SK-N-DZ (cell line): ENCODE data around the gene OPN3.

Source experiments
- DNase-seq: peaks from one replicate; pipeline ENCODE4 v3.0.0-alpha.2; 2015; ENCODE audit warnings: low spot score

Gene OPN3

GRCh38 chr1:241645199-241645598, 5.0 kb upstream of the OPN3 start:
- no peak for DNase-seq

- no peak for DNase-seq
Measured at GRCh38 chr1:241644259-241644658, 4.1 kb upstream of the OPN3 start.

DNA sequence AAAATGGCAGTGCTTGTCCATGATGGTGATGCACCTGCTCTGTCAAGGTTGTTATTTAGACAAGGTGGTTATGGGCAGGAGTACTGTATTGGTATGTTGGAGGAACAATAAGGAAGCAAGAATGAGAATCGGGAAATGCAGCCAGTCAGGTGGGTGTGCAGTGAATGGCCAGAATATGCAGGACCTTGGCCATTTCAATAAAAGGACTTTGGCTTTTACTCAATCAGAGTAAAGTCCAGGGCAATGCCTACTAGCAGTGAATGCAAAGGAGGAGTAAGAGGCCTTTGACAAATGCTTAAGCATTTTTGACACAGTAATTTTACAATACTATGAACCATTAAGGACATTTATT, 2.4 kb upstream of the OPN3 start:
- DNase-seq: no peak

GRCh38 chr1:241641773-241642592, 1.8 kb upstream of the OPN3 start:
- DNase-seq: no peak

- no peak for DNase-seq
Measured at GRCh38 chr1:241640867-241641622, 876 bp upstream of the OPN3 start.

DNA sequence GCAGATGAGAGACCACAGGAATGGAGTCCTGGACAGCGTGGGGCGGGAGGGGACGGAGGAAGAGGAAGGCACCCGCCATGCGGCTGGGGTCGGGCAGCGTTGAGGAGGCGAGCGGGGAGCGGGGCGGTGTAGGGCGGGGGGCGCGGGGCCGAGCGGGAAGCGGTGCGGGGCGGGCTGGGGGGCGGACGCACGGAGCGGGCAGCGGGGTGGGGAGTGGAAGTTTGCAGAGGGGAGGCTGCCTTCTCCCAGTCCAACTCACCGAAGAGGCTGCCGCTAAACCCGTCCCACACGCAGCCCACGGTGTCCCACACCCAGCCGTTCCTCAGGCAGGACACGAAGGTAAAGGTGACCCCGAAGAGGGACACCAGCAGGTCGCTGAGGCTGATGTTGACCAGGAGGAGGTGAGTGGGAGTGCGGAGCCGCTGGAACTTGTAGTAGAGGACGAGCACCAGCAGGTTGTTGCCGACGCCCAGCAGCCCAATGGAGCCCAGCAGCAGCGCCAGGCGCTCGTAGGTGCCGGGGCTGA, 483 bp downstream of the OPN3 start:
- peak; percentile 55 for DNase-seq

GRCh38 chr1:241638909-241639622, 1.1 kb downstream of the OPN3 start:
- DNase-seq: no peak

DNA sequence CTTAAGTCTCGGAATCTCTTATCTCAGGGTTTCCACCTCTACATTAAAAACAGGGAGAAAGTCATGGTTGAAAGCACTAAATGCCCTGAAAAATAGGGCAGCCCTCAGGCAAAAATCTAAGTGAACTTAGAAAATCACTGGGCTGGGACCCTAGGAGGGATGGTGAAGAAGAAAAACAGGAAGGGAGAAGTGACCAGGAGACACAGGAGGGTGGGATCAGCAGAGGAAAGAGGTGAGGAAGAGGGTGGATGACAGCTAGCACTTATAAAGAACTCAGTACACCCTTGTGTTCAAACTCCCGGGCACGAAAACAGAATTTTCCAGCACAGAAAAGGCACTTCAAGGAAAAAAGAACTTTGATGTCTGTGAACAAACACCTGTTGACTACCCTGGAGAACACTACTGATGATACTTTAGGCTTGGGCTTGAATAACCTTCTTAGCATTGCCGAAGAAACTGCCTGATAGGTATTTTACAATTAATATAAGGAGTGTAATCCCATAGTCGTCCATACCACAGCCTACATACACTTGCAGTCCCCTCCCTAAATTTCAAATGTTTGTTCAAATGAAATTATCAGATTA, 2.0 kb downstream of the OPN3 start:
- no peak for DNase-seq

DNA sequence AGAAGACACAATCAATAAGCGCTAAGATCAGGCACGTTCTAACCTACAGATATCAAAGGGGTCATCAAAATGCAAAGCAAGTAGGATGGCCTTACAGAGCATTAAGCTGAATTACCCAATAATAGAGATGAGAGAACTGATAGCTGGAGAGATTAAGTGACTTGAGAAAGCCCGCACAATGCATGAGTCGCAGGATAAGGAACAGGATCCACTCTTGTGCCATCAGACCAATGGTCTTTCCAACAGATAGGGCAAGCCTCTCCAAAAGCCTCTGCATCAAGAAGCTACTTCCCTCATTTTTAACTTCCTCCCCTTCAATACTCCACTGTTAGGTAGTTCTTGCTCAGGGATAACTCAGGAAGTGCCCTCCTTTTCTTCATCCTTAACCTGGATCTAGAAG, 2.6 kb downstream of the OPN3 start:
- DNase-seq: peak; percentile 53

DNA sequence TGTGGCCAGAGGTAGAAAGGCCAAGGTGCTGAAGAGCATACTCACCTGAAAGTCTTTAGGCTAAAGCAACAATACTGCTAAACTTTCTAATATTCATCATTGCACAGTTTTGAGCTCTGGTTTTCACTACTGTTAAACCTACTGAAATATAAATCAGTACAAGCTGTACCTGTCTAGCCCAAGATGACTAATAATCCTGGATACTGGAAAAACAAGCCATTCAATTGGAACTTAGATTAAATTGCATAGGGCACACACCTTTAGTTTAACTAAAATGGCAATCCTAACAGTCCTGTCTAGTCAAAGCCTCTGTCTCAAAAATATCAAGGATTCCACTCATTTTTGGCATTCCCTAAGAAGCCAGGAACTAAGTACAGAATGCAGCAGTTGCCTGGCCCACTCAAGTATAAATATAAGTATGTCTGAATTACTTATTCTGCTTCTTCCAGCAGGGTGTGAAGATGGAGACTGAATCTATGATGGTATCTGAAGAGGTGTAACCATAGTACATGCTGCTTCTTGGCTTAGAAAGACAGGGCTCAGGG, 3.1 kb downstream of the OPN3 start:
- DNase-seq: no peak

DNA sequence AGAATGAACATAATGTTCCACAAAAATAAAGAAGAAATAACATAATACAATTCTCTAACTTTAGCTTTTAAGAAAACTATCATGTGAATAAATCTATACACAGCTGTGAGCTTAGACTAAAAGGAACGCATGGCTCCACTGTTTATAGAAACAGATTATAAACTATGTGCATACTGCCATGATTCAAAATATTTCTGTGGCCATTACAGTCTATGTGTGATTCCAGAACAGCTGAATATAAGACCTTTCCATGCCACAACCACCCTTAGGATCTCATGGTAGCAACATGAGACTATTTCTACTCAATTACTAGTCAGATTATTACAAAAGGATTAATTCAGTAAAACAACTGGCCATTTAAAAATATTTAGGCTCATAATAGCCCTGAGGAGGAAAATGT, 3.9 kb downstream of the OPN3 start:
- DNase-seq: no peak

GRCh38 chr1:241635556-241636152, 4.5 kb downstream of the OPN3 start:
- no peak for DNase-seq

DNA sequence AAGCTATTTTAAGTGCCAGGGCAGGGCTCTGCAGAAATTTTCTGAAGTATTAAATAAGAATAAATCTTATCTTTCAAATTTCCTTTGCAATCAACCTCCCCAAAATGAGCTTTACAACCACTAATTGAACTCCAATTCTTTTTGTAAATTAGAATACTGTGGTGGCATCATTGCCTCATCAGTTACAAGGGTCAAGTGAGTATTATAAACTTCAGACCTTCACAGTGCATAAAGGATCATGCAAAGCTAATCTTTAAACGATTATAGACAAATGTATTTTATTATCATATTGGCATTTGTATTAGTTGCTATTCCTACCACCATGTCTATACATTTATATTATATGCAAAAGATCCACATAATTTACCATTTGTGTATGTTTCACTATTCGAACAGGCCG, 7.2 kb downstream of the OPN3 start:
- DNase-seq: no peak

DNA sequence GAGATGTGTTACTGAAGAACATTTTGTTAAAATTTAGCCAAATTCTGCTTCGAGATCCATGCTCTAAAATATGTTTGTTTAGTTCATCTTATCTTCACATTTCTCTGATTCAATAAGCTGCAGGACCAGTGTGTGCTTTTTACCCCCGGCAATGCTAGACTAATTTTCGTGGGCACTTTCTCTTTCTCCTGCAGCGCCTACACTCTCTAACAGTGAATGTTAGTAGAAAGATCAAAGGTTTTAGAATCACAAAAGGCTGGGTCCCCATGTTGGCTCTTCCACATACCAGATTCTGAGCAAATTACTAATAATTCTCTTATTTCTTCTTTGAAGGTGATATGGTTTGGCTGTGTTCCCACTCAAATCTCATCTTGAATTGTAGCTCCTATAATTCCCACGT, 8.5 kb downstream of the OPN3 start:
- no peak for DNase-seq

GRCh38 chr1:241630899-241631298, 9.3 kb downstream of the OPN3 start:
- DNase-seq: no peak

DNA sequence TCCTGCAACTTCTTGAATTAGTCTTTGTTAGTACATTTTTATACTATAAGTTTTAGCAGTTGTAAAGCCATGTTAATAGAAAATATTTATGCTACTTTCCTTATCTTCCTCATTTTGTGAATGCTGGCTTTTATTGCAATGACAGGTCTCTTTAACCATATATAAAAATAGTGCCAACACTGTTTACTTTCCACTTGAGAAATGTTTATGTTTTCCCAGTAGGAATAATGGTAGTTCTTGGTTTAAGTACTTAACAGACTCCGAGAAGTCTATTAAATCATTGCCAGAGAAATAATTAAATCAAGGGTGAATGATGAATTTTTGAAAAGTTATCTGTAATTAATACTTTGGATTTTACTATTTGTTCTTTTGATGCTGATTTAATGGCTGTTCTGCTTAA, 9.7 kb downstream of the OPN3 start:
- DNase-seq: no peak

DNA sequence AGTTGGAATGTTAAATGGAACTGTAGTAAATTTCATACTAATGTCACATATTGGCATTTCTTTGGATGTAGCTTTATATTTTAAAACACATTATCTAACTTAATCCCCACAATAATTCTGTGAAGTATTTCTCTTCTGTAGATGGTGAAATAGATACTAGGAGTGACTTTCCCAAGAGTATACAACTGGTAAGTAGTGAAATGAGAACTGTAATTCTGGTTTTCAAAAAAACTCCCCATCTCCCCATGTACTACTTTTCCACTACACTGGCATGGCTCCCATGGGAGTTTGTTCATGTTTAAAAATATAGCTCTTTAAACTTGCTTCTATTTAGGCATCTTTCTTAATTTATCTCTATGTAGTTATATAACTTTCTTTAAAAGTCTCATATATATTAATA, 10.2 kb downstream of the OPN3 start:
- no peak for DNase-seq

- DNase-seq: peak; percentile 32
Measured at GRCh38 chr1:241627453-241628259, 12.5 kb downstream of the OPN3 start.

DNA sequence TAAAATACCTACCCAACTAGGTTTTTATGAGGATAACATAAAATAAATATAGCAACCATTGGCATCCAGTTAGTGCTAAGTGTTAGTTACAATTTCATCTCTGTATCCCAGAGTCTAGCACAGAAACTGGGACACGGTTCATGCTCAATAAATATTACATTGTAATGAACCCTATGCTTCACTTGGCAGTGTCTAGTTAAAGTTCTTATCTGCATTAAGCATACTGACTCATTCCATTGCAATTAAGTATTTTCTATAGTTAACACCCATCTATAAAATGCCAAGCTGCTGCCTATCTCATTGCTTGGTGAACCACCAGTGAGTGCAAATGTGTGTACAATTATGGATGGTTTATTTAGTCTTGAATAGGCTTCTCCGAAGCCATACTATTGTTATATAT, 15.2 kb downstream of the OPN3 start:
- DNase-seq: no peak

GRCh38 chr1:241622669-241623068, 17.5 kb downstream of the OPN3 start:
- no peak for DNase-seq
